ENCODE measurements around the gene PDIA2.

PDIA2 gene

DNA sequence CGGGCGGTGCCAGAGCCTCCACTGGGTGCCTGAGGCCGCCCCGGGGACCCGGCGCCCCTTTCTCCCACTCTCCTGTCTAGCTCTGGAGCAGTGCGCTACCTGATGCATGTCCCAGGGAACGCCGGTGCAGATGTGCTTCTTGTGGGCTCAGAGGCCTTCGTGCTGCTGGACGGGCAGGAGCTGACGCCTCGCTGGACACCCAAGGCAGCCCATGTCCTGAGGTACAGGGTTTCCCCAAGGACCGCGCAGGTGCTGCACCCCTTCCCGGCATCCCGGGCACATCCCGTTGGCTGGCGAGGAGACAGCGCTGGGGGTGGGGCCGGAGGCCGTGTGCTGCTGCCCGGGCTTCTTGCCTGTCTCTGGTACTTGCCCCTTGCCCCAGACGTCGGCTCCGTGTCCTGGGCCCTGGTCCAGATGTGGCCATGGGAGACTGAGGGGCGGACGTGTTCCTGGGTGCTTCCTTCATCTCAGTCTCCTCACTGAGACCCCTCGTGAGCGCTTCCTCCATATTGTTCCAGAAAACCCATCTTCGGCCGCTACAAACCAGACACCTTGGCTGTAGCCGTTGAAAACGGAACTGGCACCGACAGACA lies 19.7 kb upstream of the PDIA2 start:
- H3K36me3 ChIP-seq (ENCODE audit: low read depth): 0 out of 2 replicates have a peak, but pooled peaks cover 4% of the 10 kb centered on the region
- ATAC-seq (ENCODE audit: low read depth): no peak

GRCh38 chr16:263944-264343 lies 19.0 kb upstream of the PDIA2 start:
- DNase-seq (ENCODE audit: low spot score): peak; percentile 53
- H3K36me3 ChIP-seq (ENCODE audit: low read depth): 0 out of 2 replicates have a peak, but pooled peaks cover 4% of the 10 kb centered on the region
- H3K27me3 ChIP-seq (ENCODE audit: insufficient read depth, poor library complexity, severe bottlenecking): no peaks in the 10 kb centered on the region
- no peak overlapping the region for H3K27ac ChIP-seq (ENCODE audit: poor library complexity, severe bottlenecking)
- H3K4me3 ChIP-seq (ENCODE audit: severe bottlenecking): no peak overlapping the region
- TF ChIP-seq, protein P1, sequence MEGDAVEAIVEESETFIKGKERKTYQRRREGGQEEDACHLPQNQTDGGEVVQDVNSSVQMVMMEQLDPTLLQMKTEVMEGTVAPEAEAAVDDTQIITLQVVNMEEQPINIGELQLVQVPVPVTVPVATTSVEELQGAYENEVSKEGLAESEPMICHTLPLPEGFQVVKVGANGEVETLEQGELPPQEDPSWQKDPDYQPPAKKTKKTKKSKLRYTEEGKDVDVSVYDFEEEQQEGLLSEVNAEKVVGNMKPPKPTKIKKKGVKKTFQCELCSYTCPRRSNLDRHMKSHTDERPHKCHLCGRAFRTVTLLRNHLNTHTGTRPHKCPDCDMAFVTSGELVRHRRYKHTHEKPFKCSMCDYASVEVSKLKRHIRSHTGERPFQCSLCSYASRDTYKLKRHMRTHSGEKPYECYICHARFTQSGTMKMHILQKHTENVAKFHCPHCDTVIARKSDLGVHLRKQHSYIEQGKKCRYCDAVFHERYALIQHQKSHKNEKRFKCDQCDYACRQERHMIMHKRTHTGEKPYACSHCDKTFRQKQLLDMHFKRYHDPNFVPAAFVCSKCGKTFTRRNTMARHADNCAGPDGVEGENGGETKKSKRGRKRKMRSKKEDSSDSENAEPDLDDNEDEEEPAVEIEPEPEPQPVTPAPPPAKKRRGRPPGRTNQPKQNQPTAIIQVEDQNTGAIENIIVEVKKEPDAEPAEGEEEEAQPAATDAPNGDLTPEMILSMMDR (IDR thresholded peaks at IDR 0.05; ENCODE audit: poor library complexity, severe bottlenecking): no peak
- no peak for ATAC-seq (ENCODE audit: low read depth)
- H3K9me3 ChIP-seq (ENCODE audit: severe bottlenecking): no peaks in the 10 kb centered on the region
- peaks cover 5% of the 10 kb centered on the region for H3K4me1 ChIP-seq (ENCODE audit: insufficient read depth, poor library complexity, severe bottlenecking)

More for the DNA sequence above, 19.7 kb upstream of the PDIA2 start:
- DNase-seq (ENCODE audit: low spot score): no peak
- Histone ChIP-seq H3K4me1 (ENCODE audit: insufficient read depth, poor library complexity, severe bottlenecking) (peaks cover 5% of the 10 kb centered on the region), H3K27ac (ENCODE audit: poor library complexity, severe bottlenecking) (no peak overlapping the region), H3K4me3 (ENCODE audit: severe bottlenecking) (no peak overlapping the region), H3K27me3 (ENCODE audit: insufficient read depth, poor library complexity, severe bottlenecking) (no peaks in the 10 kb centered on the region), H3K9me3 (ENCODE audit: severe bottlenecking) (no peaks in the 10 kb centered on the region)
- TF ChIP-seq, protein P1 (IDR thresholded peaks at IDR 0.05; ENCODE audit: poor library complexity, severe bottlenecking): no peak

GRCh38 chr16:264440-264951 lies 18.5 kb upstream of the PDIA2 start:
- TF ChIP-seq, protein P1 (IDR thresholded peaks at IDR 0.05; ENCODE audit: poor library complexity, severe bottlenecking): no peak
- H3K36me3 ChIP-seq (ENCODE audit: low read depth): no peaks in the 10 kb centered on the region
- no peak overlapping the region for H3K27ac ChIP-seq (ENCODE audit: poor library complexity, severe bottlenecking)
- H3K4me3 ChIP-seq (ENCODE audit: severe bottlenecking): no peak overlapping the region
- H3K27me3 ChIP-seq (ENCODE audit: insufficient read depth, poor library complexity, severe bottlenecking): no peaks in the 10 kb centered on the region
- peaks cover 5% of the 10 kb centered on the region for H3K4me1 ChIP-seq (ENCODE audit: insufficient read depth, poor library complexity, severe bottlenecking)
- ATAC-seq (ENCODE audit: low read depth): no peak
- DNase-seq (ENCODE audit: low spot score): peak; percentile 60
- H3K9me3 ChIP-seq (ENCODE audit: severe bottlenecking): no peaks in the 10 kb centered on the region

GRCh38 chr16:265002-265529 lies 17.9 kb upstream of the PDIA2 start:
- no peaks in the 10 kb centered on the region for H3K9me3 ChIP-seq (ENCODE audit: severe bottlenecking)
- no peak overlapping the region for H3K27ac ChIP-seq (ENCODE audit: poor library complexity, severe bottlenecking)
- H3K4me3 ChIP-seq (ENCODE audit: severe bottlenecking): no peak overlapping the region
- TF ChIP-seq, protein P1 (IDR thresholded peaks at IDR 0.05; ENCODE audit: poor library complexity, severe bottlenecking): no peak
- no peaks in the 10 kb centered on the region for H3K27me3 ChIP-seq (ENCODE audit: insufficient read depth, poor library complexity, severe bottlenecking)
- DNase-seq (ENCODE audit: low spot score) (no peak), ATAC-seq (ENCODE audit: low read depth) (no peak)
- H3K4me1 ChIP-seq (ENCODE audit: insufficient read depth, poor library complexity, severe bottlenecking): peaks cover 5% of the 10 kb centered on the region
- no peaks in the 10 kb centered on the region for H3K36me3 ChIP-seq (ENCODE audit: low read depth)

DNA sequence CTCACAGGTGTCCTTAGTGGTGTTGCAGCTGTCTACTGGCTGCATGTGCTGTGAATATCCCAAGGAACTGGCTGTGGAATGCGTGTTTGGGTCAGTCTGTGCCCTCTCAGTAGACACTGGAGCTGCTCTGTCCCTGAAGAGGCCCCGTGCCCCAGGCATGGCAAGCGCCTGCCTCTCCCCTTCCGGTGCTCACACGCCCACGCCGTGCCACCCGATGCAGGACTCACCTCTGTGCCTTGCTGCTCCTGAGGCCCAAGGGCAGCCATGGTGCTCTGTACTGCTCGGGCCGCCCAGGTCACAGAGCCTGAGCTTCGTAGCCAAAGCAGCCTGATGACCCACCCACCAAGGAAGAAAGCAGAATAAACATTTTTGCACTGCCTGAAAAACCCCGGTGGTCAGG lies 17.3 kb upstream of the PDIA2 start:
- Histone ChIP-seq H3K9me3 (ENCODE audit: severe bottlenecking) (no peaks in the 10 kb centered on the region), H3K36me3 (ENCODE audit: low read depth) (no peaks in the 10 kb centered on the region), H3K4me3 (ENCODE audit: severe bottlenecking) (no peak overlapping the region), H3K27ac (ENCODE audit: poor library complexity, severe bottlenecking) (no peak overlapping the region), H3K27me3 (ENCODE audit: insufficient read depth, poor library complexity, severe bottlenecking) (no peaks in the 10 kb centered on the region), H3K4me1 (ENCODE audit: insufficient read depth, poor library complexity, severe bottlenecking) (peaks cover 5% of the 10 kb centered on the region)
- DNase-seq (ENCODE audit: low spot score) (peak; percentile 64), ATAC-seq (ENCODE audit: low read depth) (peak; percentile 25)
- TF ChIP-seq, protein P1 (IDR thresholded peaks at IDR 0.05; ENCODE audit: poor library complexity, severe bottlenecking): no peak
